ENCODE results near the gene ZBTB46. TPM values are rescaled to one million over a fixed set of nuclear protein-coding genes. Genes with fewer than 3 reads are reported as not detected.

ZBTB46 gene
- total RNA-seq, 1 donor from 2014 or later: 67.4 TPM

- no peak for DNase-seq
These were observed 126.9 kb downstream of the ZBTB46 start for GRCh38 chr20:63703976-63704748.

DNA sequence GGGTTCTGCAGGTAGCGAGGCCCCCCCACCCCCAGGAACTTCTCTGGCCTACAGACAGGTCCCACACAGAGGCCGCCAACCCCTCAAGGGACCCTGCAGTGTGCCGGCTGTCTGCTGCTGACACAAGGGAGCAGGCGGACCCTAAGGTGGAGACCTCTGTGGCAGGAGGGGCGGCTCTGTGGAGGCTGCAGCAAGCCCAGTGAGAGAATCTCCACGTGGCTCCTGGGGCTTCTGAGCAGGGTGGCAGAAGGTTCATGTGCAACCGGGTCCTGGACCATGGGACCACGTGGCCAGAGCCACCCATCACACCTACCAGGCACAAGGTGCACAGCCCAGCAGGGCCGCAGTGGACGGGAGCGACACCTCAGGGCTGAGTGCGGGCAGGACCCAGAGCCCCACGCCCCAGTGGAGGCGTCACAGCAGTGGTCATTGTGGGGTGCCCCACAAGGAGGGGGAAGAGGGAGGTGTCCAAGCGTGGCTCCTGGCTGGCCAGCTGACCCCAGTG, 127.5 kb downstream of the ZBTB46 start:
- no peak for DNase-seq

DNA sequence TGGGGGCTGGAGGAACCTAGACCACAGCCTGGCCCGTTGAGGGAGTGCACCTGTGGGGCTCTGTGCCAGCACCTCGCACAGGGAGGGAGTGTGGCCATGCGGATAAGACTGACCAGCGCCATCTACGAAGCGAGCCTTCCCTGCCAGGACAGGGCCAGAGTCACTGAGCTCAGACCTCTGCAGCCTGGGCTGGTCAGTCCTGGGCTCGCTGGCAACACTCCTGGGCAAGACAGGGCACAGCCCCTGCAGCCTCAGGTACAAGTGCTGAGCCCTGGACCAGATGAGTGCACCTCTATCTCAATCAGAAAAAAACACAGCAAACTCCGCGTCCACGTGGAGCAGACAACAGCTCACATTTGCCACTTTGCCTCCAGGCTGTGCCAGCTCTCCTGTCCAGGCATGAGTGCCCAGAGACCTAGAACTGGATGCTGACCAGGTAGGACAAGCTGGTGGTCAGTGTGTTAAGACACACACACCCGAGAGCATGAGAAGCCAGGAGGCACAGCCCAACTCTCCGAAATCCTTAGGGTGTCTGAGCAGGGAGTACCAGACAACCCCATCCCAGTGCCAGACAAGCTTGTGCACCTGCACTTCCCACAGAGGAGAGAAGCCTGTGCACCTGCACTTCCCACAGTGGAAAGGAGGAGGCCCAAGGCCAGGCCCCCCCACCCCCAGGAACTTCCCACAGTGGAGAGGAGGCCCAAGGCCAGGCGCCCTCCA, 128.2 kb downstream of the ZBTB46 start:
- DNase-seq: no peak

GRCh38 chr20:63702036-63702665, 128.9 kb downstream of the ZBTB46 start:
- DNase-seq: no peak

DNA sequence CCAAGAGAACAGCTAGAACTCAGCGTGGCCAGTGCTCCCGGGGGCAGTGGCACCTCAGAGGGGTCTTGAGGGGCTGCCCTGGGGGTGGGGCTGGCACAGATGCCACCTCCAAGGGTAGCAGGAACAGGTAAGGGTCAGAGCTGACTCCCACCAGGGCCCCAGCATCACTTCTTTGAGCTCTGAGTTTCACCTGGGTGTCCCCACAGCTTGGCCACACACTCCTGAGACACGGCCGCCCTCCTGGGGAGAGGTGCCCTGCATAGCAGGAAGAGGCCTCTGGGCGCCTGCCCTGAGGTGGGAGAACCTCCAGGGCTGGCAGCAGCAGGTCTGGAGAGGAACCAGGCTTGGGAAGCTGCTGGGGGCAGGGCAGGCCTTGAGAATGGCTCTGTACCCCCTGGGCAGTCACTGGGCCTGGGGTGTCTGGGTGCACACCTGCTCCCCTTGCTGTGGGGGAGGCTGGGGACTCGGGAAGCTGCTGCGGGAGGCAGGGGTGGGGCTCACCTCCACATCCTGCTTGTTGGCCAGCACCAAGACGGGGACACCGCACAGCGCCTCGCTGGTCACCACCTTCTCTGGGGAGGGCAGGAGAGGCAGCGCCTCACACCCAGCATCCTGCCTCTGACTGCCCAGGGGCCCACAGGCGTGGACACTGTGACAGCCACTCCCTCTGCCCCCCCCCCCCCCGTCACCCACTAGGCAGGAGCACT, 129.6 kb downstream of the ZBTB46 start:
- DNase-seq: no peak

DNA sequence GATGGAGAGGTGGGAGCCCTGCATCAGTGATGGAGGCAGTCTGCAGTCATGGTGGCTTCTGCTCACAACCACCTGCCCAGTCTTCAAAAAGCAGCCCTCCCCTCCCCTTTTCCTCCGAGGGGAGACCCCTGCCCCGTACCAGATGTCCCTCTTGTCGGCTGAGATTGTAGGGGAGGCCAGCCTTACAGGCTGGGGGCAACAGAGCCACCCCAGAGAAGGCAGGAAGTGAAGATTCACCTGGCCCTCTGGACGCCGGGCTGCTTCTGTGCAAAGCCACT, 130.1 kb downstream of the ZBTB46 start:
- no peak for DNase-seq

DNA sequence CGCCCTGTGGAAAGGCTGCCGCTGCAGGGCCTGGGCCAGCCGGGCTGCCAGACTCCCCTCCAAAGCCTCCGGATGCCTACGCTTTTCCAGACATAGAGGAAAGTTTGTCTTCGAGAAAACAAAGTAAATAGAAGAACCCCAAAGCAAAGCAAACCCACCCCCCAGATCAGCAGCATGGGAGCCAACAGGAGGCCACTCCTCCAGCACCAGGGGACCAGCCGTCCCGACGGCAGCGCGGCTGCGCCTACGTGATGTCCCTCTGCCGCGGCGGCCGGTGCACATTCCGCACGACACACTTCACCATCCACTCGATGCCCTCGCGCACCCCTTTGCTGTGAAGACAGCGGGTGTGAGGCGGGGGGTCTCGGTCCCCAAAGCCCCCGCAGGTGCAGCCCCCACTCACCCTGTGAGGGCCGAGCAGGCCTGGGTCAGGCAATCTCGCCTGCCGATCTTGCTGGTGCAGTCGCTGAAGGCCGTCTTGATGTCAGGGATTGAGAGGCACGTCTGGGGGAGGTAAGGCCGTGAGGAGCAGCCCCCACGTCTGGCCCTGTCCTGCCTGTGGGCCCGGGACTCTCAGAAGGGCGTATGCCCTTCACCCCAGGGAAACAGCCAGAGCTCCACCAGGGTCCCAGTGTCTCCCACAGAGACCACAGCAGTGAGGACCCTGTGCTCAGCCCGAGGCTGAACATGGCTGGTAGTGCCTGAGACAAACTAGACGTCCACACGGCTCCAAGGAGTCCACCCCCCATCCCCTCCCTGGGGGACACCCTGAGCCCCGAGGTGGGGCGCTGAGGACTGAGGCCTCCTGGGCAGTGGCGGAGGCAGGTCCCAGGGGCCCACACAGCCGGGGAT, 130.6 kb downstream of the ZBTB46 start:
- no peak for DNase-seq

- DNase-seq: no peak
These were observed 131.4 kb downstream of the ZBTB46 start for GRCh38 chr20:63699466-63700198.

GRCh38 chr20:63698739-63699465, 132.2 kb downstream of the ZBTB46 start:
- peak; percentile 89 for DNase-seq

DNA sequence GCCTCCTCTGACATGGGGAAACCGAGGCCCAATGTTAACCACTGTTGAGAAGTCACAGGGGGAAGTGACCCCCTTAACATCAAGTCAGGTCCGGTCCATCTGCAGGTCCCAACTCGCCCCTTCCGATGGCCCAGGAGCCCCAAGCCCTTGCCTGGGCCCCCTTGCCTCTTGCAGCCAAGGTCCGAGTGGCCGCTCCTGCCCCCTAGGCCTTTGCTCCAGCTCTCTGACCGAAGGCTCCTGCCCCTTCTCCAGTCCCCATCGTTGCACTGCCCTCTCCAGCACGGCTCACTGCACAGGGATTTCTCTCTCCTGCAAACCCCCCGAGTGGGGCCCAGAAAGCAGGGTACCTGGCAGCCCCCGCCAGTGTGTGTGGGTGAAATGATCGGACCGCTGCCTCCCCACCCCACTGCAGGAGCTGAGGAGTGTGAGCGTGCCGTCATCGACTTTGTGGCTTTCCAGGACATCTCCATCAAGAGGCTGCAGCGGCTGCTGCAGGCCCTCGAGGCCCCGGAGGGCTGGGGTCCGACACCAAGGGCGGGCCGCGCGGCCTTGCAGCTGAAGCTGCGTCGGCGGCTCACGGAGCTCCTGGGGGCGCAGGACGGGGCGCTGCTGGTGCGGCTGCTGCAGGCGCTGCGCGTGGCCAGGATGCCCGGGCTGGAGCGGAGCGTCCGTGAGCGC, 133.1 kb downstream of the ZBTB46 start:
- no peak for DNase-seq

DNA sequence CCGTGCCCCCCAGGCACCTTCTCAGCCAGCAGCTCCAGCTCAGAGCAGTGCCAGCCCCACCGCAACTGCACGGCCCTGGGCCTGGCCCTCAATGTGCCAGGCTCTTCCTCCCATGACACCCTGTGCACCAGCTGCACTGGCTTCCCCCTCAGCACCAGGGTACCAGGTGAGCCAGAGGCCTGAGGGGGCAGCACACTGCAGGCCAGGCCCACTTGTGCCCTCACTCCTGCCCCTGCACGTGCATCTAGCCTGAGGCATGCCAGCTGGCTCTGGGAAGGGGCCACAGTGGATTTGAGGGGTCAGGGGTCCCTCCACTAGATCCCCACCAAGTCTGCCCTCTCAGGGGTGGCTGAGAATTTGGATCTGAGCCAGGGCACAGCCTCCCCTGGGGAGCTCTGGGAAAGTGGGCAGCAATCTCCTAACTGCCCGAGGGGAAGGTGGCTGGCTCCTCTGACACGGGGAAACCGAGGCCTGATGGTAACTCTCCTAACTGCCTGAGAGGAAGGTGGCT, 133.7 kb downstream of the ZBTB46 start:
- no peak for DNase-seq

DNA sequence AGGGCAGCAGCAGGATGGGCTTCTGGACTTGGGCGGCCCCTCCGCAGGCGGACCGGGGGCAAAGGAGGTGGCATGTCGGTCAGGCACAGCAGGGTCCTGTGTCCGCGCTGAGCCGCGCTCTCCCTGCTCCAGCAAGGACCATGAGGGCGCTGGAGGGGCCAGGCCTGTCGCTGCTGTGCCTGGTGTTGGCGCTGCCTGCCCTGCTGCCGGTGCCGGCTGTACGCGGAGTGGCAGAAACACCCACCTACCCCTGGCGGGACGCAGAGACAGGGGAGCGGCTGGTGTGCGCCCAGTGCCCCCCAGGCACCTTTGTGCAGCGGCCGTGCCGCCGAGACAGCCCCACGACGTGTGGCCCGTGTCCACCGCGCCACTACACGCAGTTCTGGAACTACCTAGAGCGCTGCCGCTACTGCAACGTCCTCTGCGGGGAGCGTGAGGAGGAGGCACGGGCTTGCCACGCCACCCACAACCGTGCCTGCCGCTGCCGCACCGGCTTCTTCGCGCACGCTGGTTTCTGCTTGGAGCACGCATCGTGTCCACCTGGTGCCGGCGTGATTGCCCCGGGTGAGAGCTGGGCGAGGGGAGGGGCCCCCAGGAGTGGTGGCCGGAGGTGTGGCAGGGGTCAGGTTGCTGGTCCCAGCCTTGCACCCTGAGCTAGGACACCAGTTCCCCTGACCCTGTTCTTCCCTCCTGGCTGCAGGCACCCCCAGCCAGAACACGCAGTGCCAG, 134.3 kb downstream of the ZBTB46 start, which contains the start of gene TNFRSF6B:
TSS of gene TNFRSF6B (plus strand) at position 25 of the 729 bp plus-strand sequence. CDS start at position 141, 116 bp downstream.
- DNase-seq: no peak

- peak; percentile 46 for DNase-seq
These were observed 134.8 kb downstream of the ZBTB46 start for GRCh38 chr20:63696306-63696627.

DNA sequence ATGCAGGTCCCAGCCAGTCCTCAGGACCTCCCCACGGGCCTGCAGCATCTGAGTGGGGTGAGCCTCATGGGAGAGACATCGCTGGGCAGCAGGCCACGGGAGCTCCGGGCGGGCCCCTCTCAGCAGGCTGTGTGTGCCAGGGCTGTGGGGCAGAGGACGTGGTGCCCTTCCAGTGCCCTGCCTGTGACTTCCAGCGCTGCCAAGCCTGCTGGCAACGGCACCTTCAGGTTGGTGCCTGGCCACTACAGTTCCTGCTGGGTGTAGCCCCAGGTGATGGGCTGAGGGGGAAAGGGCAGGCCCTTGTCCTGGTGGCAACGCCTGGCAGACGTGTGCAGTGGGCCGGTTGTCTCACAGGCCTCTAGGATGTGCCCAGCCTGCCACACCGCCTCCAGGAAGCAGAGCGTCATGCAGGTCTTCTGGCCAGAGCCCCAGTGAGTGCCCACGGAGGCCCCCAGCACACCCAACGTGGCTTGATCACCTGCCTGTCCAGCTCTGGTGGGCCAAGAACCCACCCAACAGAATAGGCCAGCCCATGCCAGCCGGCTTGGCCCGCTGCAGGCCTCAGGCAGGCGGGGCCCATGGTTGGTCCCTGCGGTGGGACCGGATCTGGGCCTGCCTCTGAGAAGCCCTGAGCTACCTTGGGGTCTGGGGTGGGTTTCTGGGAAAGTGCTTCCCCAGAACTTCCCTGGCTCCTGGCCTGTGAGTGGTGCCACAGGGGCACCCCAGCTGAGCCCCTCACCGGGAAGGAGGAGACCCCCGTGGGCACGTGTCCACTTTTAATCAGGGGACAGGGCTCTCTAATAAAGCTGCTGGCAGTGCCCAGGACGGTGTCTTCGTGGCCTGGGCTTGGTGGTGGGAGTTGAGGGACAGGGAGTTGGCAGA, 135.4 kb downstream of the ZBTB46 start:
- DNase-seq: no peak

- DNase-seq: no peak
These were observed 136.3 kb downstream of the ZBTB46 start for GRCh38 chr20:63694584-63695423.

DNA sequence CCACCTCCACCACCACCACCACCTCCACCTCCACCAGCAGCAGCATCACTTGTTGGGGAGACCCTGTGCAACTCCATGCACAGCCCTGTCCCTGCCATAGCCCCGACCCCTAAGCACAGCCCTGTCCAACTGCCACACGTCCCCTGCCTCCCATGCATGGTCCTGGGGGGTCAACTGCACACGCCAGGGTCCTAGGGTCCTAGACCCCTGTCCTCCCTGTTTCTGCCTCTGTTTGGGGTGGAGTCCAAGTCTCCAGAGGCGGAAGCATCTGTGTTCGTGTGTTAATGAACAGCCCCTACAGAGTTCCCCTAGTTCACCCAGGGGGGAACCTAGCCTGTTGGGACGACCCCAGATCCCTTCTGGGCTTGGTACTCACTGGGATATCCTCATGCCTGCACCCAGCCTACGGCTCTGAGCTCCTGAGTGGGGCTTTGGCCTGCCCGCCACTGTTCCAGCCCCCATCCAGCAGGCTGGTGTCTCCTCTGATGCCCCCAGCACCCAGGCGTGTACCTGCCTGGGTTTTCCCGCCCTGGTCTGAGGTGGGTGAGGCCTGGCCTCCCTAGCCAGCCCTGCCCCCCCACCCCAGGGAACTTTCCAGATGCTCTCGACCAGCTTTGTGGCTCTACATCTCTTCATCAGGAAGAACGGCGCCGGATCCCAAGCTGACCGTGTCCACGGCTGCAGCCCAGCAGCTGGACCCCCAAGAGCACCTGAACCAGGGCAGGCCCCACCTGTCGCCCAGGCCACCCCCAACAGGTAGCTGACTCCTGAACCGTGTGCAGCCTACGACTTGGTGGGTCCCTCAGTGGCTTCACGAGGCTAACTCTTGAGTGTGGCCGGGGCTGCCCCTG, 137.1 kb downstream of the ZBTB46 start:
- no peak for DNase-seq
